CD1c-positive myeloid dendritic cell (primary cell): Measurements from ENCODE around the gene ZBTB16.

Source experiments
- DNase-seq: peaks from one replicate; pipeline ENCODE4 v3.0.0-alpha.2; 2016; ENCODE audit errors: extremely low spot score

Gene ZBTB16

DNA sequence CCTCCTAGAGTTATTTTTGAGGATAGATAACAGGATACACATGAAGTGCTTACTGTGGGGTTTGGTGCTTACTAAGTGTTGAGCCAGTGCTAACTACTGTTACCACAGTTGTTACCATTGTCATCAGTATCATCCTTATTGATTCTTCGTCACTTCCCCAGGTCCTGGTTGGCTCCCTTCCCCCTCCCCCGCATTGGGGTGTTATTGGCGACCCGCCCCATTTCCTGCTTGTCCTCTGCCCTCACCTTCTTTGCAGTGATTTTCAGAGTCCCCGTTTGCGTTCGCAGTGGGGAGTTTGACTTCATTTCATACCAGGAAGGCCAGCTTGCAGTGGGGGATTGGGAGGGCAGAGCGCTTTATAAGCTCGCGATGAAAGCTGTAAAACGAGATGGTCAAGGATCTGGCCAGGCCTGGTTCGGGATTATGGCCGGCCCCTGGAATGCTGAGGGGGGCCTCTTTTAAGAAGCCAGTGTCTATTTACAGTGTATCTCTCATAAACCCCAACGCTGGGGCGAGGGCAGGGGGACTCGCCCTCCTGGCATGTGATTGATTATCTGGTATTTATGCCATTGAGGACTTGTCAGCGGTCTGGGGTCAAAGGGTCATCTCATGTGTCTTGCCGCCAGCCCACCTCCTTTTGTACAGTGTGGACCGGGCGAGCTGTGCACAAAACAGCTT, 152.1 kb downstream of the ZBTB16 start:
- no peak for DNase-seq

DNA sequence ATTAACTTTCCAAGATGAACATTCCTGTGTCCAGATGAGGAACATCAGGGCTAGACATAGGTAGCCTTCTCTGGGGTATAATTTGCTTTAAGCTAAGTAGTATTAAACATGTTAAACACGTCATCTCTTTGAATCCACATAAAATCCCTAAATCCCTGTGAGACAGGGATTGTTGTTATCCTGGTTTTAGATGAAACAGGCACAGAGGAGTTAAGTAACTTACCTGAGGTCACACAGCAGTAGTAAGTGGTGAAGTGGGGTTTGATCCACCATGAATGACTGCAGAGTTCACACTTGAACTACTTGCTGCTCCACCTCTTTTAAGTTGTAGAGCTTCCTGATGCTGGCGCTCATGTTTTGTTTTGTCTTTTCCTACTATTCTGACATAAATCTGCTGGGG, 154.1 kb downstream of the ZBTB16 start:
- DNase-seq: no peak

DNA sequence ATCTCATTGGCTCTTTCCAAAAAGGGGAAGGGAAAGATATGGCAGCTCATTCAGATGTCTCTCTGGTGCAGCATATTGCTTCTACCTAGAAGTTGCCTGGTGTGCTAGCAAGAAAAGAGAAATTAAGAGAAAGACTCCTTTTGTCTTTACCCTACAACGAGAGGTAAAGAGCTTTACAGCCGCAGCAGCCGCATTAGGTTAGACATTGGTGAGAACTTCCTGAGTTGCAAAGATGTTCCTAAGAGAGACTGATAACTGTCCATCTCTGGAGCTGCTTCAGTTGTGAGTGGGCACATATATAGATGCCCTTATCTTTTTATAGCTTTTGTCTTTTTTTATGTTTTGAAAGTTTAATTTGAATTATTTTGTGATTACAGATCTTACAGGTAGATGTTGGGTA, 155.9 kb downstream of the ZBTB16 start:
- DNase-seq: no peak

DNA sequence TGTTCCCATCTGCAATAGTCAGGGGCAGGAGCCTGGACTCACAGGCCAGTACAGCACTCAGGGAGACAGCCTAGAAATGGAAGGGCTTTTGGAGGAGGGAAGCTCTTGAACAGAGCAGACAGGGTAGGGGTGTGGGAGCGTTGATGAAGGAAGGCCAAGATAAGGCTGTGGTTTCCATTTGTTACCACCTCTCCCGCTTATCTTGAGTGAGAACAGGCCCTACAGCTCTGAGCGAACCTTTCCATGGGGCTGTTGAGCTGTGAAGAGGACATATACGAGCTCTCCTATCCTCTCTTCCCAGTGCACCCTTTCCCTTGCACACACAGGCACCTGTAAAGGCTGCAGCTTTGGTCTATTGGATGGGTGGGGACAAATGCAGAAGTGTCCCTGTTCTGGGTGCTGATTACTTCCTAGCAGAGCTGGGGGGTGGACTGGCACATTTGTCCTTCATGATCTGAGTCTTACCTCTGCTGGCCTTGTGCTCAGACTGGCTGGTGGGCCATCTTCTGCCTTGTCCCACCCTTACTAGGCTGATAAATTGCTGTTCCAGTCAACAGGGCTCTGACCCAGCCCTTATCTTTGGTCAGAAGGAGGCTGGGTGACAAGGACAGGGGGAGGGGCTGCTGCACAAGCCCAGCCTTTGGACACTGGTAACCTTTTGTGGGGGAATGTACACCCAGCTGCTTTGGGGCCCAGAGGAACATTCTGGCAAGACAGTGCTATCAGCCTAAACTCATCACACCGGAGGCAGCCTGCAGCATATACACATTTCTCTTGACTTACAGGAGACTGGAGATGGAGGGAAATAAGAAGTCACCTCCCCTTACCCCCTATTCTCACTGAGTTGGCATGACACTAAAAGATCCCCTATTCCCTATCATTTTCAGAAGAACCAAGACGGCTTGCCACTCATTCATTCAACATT, 156.6 kb downstream of the ZBTB16 start:
- DNase-seq: no peak

DNA sequence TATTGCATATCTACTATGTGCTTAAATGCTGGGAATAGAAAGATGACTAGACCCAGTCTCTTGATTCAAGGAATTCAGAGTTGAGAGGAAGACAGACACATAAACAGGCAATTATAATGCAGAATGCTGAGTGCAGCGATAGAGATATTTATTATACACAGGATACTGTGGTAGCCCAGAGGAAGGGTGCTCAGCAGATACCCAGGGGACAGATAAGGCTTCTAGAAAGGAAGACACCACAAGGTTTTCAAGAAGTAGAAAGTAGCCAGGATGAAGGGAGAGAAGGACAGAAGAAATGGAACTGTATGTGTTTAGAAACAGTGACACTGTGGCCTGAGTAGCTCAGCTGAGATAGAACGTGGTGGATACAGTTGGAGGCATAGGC, 157.3 kb downstream of the ZBTB16 start:
- no peak for DNase-seq

DNA sequence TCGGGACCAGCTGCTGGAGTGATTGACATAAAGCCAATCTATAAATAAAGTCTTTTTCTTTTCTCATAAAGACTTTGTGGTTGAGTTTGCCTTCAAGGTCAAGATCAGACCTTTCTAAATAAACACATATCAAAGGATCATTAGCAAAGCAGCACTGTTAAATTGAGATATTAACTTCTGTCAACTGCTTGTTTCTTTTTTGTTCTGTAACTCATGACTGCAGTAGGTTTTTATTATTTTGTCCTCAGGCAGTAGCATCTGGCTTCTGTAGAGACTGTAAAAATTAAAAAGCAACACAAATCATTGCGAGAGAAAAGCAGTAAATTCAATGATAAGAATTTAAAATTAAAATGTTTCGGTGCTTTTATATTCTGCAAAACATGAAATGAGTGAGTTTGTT, 159.0 kb downstream of the ZBTB16 start:
- no peak for DNase-seq

DNA sequence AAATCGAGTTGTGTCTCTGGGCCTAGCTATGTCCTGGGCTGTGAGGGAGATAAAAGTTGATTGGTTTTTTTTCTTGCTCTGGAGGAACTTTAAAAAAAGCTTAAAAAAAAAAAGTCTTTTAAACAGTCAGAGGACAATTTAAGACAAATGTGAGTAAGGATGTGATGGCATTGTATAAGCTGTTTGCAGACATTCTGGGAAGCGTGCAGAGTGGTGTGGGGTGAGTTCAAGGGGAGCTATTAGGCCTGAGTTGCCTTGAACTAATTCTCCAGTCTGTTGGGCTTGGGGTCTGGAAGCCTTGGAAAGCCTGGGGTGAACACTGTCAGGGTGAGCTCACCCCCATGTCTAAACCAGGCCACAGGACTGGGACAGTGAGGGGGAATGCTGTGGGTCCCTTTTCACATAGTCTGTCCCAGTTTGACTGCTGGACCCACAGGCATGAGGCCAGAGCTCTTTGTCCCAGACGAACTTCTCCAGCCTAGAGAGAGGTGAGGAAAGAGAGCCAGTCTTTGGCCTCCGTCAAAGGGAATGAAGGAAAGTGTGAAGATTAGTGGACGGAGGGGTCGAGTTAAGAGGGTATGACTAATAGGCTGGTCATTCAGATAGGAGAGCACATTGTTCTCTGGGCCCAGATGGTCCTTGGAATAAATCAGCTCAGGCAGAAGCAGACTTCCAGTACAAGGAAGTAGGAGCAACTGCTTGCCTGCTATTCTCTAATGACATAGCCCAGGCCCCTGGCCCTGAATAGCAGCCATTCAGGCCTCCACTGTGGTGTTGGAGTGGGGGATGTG, 160.2 kb downstream of the ZBTB16 start:
- no peak for DNase-seq

DNA sequence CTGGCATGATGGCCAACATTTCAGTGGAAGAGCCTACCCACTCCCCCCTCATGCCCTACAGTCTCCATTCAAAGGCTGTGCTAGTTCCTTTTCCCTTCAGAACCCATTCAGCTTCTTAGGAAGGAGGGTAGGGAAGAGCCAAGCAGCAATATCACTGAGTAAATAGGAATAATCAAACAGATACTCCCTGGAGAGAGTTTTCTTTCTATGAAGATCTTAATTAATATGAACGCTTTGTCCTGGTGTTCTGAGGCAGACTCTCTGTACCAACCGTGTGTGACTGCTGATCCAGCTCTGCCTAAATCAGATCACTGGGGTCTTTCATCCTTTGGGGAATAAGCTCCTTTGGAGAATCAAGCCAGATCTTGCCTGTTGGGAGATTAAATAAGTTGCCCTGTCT, 161.5 kb downstream of the ZBTB16 start:
- no peak for DNase-seq

DNA sequence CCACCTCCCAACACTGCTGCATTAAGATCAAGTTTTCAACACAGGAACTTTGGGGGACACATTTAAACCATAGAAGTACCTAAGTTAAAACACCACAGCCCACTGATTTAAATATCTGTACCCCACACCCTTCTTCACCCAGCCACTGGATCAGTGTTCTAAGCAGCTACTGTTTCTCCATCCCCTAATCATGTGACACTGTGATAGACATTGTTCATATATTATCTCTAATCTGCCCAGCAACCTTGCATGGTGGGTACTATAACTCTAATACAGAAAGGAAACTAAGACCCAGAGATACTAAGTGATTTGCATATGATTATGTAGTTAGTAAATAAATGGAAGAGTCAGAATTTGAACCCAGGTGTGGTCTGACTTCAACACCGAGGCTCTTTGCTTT, 166.2 kb downstream of the ZBTB16 start:
- no peak for DNase-seq

DNA sequence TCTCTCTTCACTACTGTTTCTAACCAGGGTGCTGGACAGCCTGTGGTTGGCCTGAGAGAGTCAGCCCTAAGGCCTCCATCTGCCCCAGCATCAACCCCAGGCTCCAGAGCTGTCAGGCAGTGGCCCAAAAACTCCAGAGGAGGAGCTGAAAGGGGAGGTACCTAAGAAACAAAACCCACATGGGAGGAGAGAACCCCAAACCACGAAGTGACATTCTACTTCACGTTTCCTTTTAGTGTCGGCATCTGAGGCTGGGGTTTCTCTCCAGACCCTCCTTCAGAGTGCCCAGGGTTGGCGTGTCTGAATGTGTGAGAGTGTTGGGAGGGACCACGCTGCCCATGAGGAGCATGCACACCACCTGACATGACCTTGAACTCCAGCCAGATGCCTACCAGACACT, 166.8 kb downstream of the ZBTB16 start:
- no peak for DNase-seq

DNA sequence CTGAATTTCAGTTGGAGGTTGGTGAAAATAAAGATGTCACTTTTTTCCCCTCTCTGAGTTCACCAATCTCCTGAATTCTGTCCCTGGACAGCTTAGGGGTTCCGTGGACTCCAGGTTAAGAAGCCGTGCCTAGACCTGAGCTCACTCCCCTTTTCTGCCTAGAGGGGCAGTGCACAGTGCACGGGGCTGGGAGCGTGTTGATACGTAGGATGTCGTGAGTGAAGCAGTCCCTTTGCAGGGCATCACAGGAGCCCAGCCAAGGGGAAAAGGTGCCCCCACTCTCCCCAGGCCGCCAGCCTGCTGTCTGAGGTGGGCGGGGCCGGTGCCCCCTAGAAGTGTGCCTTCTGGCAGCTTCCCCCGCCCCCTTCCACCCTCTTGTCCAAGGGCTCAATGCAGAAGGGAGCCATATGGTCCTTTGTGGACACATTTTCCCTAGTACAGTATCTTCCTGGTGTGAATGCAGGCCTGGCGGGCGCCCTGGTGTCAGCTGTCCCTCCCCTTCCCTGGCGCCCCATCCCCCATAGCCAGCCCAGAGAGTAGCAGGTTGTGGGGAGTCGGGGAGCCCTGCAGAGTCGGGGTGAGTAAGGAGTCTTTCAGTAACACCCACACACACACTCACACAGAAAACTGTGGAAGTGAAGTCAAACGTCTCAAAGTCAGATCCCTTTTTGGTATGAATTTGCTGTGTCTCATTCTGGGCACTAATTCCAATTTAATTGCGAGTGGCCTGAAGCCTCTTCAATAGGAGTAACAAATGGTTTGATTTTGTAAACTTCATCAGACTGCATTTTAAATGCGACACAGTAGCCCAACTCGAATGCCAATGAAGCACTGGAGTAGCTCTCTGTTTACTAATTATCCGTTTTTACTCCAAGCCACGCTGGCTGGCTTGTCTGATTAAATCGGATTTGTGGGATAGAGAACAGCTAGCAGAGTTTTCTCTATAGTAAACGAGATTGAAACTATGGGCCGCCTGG, 169.2 kb downstream of the ZBTB16 start:
- no peak for DNase-seq

DNA sequence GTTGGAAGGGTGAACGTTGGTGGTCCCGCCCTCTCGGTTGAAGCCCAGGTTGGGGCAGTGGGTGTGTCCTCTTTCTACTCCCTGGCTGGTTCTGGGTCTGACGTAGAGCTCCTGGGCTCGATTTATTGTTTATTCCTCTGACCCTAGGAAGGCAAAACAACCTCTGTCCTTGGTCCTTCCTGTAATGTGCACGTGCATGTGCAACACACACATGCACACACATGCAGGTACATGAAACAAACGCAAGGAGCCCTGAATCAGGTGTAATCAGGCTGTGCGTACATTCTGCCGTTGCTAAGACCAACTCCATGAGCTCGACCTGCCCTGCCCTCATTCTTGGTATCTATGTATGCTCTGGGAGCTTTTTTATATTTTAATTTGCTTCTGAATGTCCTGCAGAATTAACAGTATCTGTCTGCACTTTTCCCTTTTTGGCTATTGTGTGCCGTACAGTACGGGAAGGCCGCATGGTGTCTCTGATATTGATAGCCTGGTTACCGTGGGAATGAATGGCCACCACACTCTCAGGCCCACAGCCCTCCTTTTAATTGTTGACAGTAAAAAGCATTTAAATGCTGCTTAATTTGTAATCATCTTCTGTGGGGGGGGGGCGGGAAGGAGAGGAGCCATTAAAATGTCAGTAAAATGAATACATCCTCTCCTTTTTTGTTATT, 170.7 kb downstream of the ZBTB16 start:
- no peak for DNase-seq

DNA sequence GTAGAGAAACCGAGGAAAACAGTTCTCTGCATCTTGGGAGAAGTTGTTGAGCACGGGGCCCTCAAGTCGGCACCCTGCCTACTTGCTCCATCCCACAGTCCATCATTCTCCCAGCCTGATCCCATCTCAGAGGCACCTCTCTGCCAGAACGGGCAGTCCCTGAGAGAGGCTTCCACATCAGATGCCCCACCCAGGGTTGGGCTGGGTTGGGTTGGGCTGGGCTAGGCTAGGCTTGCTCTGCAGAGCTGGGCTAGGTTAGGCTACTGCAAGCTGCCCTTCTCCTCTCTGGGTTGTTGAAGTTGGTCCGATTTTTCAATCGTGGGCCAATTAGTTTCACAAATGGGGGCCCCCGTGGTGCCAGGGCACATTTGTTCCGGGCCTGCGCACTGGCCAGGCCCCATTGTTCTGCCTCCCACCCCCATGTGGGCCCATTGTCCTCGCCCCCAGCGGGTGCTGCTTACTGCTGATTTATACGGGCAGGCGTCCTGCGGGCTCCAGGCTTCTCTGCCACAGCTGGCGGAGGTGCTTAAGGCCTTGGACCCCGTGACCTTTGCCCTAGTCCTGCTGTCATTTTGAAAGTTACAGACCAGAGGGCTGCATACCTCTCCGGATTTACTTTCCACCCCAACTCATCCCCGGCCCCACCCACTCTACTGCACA, 173.0 kb downstream of the ZBTB16 start:
- DNase-seq: no peak

DNA sequence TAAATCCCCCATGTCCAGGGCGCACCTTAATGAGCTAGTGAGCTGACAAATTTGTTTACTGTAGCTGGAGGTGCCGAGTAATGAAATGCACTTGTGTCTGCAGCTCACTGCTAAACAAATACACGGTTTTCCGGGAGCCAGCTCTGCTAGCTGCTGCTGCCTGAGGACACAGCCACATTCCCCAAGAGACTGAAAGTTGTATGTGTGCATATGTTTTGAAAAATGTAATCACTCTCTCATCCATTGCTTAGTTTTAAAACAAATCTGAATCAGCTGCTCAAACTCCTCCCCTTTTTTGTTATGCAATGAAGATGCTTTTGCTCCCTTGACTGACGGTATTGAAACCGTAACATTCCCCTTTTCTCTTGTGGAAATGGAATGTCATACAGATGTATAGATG, 174.2 kb downstream of the ZBTB16 start:
- DNase-seq: no peak

DNA sequence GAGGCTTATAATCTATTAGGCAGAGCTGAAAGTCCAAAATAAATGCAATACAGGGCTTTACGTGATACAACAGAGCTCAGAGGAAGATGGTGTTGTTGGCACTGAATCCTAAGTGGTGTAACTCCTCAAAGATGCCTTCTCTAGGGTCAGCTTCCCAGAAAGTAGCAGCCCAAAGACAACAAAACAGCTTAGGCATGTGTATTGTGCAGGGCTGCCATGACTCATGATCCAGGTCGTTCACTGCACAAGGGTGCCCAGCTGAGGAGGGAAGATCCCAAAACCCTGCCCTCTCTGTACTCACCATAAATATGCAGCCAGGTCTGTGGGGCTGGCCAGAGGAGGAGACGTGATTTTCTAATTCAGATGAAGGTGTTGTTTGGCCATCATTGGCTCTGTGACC, 177.3 kb downstream of the ZBTB16 start:
- no peak for DNase-seq

DNA sequence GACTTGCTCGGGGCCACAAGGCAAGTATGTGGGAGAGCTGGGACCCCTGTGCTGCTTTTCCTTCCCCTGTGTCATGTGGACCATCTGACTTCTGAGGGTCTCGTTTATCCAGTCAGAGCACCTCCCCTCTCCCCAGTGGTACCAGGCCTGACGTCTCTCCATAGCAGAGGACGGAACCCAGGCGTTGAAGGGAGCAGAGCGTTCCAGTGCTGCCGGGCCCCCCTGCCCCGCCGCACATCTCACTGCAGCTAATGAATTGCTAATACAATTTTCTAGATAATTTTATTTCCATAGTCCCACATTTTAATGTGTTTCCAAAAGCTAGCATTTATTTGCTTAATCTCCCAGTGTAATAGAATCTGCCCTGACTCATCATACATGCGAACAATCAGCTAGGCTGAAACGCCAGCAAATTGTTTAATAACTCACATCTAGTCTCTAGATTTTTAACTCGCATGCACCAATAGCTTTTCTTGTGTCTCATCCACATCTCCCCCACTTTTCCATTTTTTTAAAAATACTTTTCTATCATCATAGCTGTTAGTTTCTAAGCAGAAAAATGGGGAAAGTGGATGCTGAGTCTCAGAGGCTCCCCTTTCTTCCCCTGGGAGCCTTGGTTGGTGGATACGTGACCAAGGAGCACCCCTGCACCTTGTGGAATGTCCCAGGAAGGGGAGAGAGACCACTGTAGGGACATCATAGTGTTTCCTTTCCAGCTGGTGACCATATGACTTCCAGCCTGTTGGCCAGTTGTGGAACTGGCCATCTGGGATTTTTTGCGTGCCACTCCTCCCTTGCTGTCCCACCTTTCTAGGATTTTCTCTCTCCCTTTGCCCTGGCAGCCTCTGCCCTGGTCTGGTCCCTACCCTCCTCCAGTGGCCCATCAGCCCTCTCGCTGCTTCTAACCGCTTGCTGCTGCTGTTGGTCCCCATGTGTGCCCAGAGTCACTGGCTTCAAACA, 178.1 kb downstream of the ZBTB16 start:
- no peak for DNase-seq

DNA sequence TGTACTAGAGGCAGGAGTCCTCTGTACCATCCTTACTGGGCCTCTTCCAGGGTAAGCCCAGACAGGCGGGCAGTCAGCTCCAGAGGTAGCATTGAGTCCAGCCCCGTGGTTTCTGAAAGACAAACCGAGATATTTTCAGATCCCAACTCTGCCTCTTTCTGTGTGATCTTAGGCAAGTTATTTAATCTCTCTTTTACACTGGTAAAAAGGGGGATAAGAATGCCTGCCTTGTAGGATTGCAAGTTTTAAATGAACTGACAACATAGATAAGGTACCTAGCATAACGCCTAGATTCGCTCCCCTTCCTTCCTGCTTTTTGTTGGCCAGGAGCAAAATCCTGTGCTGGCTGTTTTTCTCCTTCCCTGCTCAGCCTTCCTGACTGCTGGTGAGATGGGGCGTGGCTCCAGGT, 180.2 kb downstream of the ZBTB16 start:
- DNase-seq: no peak

DNA sequence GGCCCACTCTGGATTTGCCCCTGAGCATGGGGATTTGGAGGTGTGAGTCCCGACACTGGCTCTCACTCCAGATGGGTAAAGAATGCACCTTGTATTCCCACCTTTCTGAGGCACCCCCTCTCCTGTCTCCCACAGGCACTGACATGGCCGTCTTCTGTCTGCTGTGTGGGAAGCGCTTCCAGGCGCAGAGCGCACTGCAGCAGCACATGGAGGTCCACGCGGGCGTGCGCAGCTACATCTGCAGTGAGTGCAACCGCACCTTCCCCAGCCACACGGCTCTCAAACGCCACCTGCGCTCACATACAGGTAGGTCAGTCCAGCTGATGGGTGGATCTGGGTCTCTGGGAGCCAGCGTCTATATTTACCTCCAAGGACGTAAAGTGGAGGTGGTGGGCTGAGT, 182.5 kb downstream of the ZBTB16 start:
- no peak for DNase-seq
